ENCODE measurements around the gene OPCML.

Gene OPCML

GRCh38 chr11:132638423-132638822 is 893.9 kb downstream of the OPCML start:
- no peak for DNase-seq

- no peak for DNase-seq
Observed at GRCh38 chr11:132636523-132636922, 895.8 kb downstream of the OPCML start.

GRCh38 chr11:132632641-132633124 is 899.6 kb downstream of the OPCML start:
- DNase-seq = no peak

- DNase-seq = no peak
Observed at GRCh38 chr11:132631989-132632388, 900.3 kb downstream of the OPCML start.

GRCh38 chr11:132627981-132628380 is 904.3 kb downstream of the OPCML start:
- no peak for DNase-seq

- no peak for DNase-seq
Observed at GRCh38 chr11:132626446-132626845, 905.9 kb downstream of the OPCML start.

- DNase-seq = no peak
Observed at GRCh38 chr11:132623511-132623910, 908.8 kb downstream of the OPCML start.

GRCh38 chr11:132621976-132622580 is 910.2 kb downstream of the OPCML start:
- no peak for DNase-seq

- no peak for DNase-seq
Observed at GRCh38 chr11:132620423-132620822, 911.9 kb downstream of the OPCML start.

GRCh38 chr11:132610791-132611190 is 921.5 kb downstream of the OPCML start:
- no peak for DNase-seq

GRCh38 chr11:132610216-132610615 is 922.1 kb downstream of the OPCML start:
- no peak for DNase-seq

GRCh38 chr11:132607575-132607974 is 924.7 kb downstream of the OPCML start:
- no peak for DNase-seq

GRCh38 chr11:132605825-132606570 is 926.3 kb downstream of the OPCML start:
- no peak for DNase-seq

- DNase-seq = no peak
Observed at GRCh38 chr11:132604431-132604830, 927.9 kb downstream of the OPCML start.

GRCh38 chr11:132601875-132602274 is 930.4 kb downstream of the OPCML start:
- DNase-seq = no peak

- DNase-seq = no peak
Observed at GRCh38 chr11:132595711-132596134, 936.6 kb downstream of the OPCML start.

- DNase-seq = no peak
Observed at GRCh38 chr11:132595246-132595645, 937.1 kb downstream of the OPCML start.

GRCh38 chr11:132590986-132591385 is 941.3 kb downstream of the OPCML start:
- DNase-seq = no peak

GRCh38 chr11:132590554-132590953 is 941.7 kb downstream of the OPCML start:
- no peak for DNase-seq

- DNase-seq = no peak
Observed at GRCh38 chr11:132589791-132590190, 942.5 kb downstream of the OPCML start.

- DNase-seq = no peak
Observed at GRCh38 chr11:132588366-132588765, 943.9 kb downstream of the OPCML start.

- DNase-seq = no peak
Observed at GRCh38 chr11:132587716-132588115, 944.6 kb downstream of the OPCML start.

- DNase-seq = no peak
Observed at GRCh38 chr11:132586801-132587200, 945.5 kb downstream of the OPCML start.

GRCh38 chr11:132579634-132580327 is 952.5 kb downstream of the OPCML start:
- no peak for DNase-seq

Measured in activated CD4-positive, alpha-beta T cell treated with anti-CD3 and anti-CD28 coated beads for 48 hours (primary cell).